ENCODE results near the gene TPRG1. TPM values are rescaled to one million over a fixed set of nuclear protein-coding genes. Genes with fewer than 3 reads are reported as not detected.

Gene TPRG1
- total and polyA plus RNA-seq, 2 of the 8 experiments (the other 6 are each of a cell fraction or from before 2014, with no cell fraction given), result 0.37 to 0.47 TPM

- no peak overlapping the region for H3K9ac ChIP-seq (replicated peaks in 1 of 4; ENCODE audit: extremely low read depth in 1 of 4, low read depth in 3 of 4, low read length in 3 of 4)
- H3K4me1 ChIP-seq (replicated peaks in 1 of 4; ENCODE audit: control insufficient read depth in 3 of 4, insufficient read depth in 4 of 4, low read length in 3 of 4), result peaks cover 0 to 5% (median 1%) of the 10 kb centered on the region in 4 experiments; a peak in 3 of 7 replicates
- H3K18ac ChIP-seq (ENCODE audit: extremely low read depth, low read length), result no peak overlapping the region
- H3K4me3 ChIP-seq (ENCODE audit: extremely low read depth in 1 of 4, insufficient read depth in 2 of 4, low read depth in 3 of 4, low read length in 4 of 4), result no peak overlapping the region
- H2BK20ac ChIP-seq (ENCODE audit: low read length), result no peak overlapping the region
- POLR2A ChIA-PET (ENCODE audit: partially characterized antibody), result no interaction called here
- no peak overlapping the region for H2BK15ac ChIP-seq (ENCODE audit: low read length)
- no peak overlapping the region for H3K14ac ChIP-seq (ENCODE audit: insufficient read length)
- H2BK120ac ChIP-seq (replicated peaks; ENCODE audit: low read depth, low read length), result no peak overlapping the region
- H3K56ac ChIP-seq (replicated peaks; ENCODE audit: insufficient read length, low read depth, low read length), result no peak overlapping the region
- H4K91ac ChIP-seq (replicated peaks; ENCODE audit: insufficient read length, low read length), result no peak overlapping the region
- no peak for TF ChIP-seq POLR2A (IDR thresholded peaks at IDR 0.05; ENCODE audit: control extremely low read depth in 1 of 2, low read depth in 2 of 2, low read length in 2 of 2)
- TF ChIP-seq RAD21 (IDR thresholded peaks at IDR 0.05 in 1 of 2, conservative IDR thresholded peaks at IDR 0.05 in 1 of 2; ENCODE audit: low read depth in 2 of 2, low read length in 2 of 2), result peak; percentile 79 to 80
- peak in 2 of 3 experiments; percentile 64 to 84; a peak in 3 of 4 replicates for TF ChIP-seq CTCF (IDR thresholded peaks at IDR 0.05; ENCODE audit: control extremely low read depth in 1 of 3, insufficient read depth in 1 of 3, low read depth in 1 of 3, low read length in 3 of 3)
- TF ChIP-seq KDM4A (IDR thresholded peaks at IDR 0.05; ENCODE audit: low read depth, low read length, severe bottlenecking), result no peak
- no peak for TF ChIP-seq POLR2AphosphoS5 (IDR thresholded peaks at IDR 0.05; ENCODE audit: low read depth, low read length)
- H2AK5ac ChIP-seq (ENCODE audit: low read depth, low read length), result no peak overlapping the region
- no peak overlapping the region for H4K8ac ChIP-seq (ENCODE audit: extremely low read depth, insufficient read depth, low read length)
- no peak overlapping the region for H3K27ac ChIP-seq (ENCODE audit: low read depth, low read length)
- H3K36me3 ChIP-seq (ENCODE audit: control insufficient read depth in 2 of 4, insufficient read depth in 4 of 4, low read length in 3 of 4), result peaks cover 0 to 4% (median 0%) of the 10 kb centered on the region in 4 experiments; a peak in 1 of 8 replicates
- H3K79me2 ChIP-seq (ENCODE audit: control insufficient read depth in 1 of 2, insufficient read depth in 2 of 2, low read length in 2 of 2), result no peaks in the 10 kb centered on the region
- CTCF ChIA-PET (ENCODE audit: partially characterized antibody), result interaction anchor here (0.6 to 4.3 kb wide), 25 partner anchors 9 to 1410 kb away, joined by 3 to 18 read pairs (median 4); no protein-coding TSS in a partner anchor
- H4K5ac ChIP-seq (ENCODE audit: insufficient read length, low read depth, low read length), result no peak overlapping the region
- peak overlapping the region; percentile 96 for H2AFZ ChIP-seq (ENCODE audit: low read length)
- H3K79me1 ChIP-seq (ENCODE audit: low read depth, low read length), result no peaks in the 10 kb centered on the region
- H3K23me2 ChIP-seq (ENCODE audit: low read depth, low read length), result no peaks in the 10 kb centered on the region
- WGBS, 2 experiments (ENCODE audit: extremely low coverage in 1 of 2, insufficient coverage in 1 of 2, insufficient read length in 1 of 2, insufficient replicate concordance in 2 of 2, low coverage in 1 of 2, low lambda C conversion rate in 2 of 2, missing lambda C conversion rate in 1 of 2), result 39% methylated on average over 6 of the region's 6 CpGs; no CpG with 5 or more reads in 1 of the 2 experiments
- DNase-seq (ENCODE audit: low read depth in 1 of 2, low spot score in 2 of 2) (peak; percentile 9 to 79), FAIRE-seq (peak; percentile 91)
- no peak overlapping the region for H3K4ac ChIP-seq (replicated peaks; ENCODE audit: insufficient read length, low read depth, low read length)
- no peak overlapping the region; the same call in 1 of the 2 replicates for H2BK12ac ChIP-seq (ENCODE audit: low read depth, low read length)
- H4K20me1 ChIP-seq (replicated peaks in 1 of 2; ENCODE audit: control insufficient read depth in 1 of 2, insufficient read depth in 2 of 2, low read length in 2 of 2), result no peaks in the 10 kb centered on the region
- H3K27me3 ChIP-seq (replicated peaks in 1 of 4; ENCODE audit: control insufficient read depth in 3 of 4, extremely low read depth in 1 of 4, insufficient read depth in 3 of 4, low read length in 3 of 4), result no peaks in the 10 kb centered on the region
- no peak overlapping the region for H3K4me2 ChIP-seq (ENCODE audit: insufficient read depth in 1 of 2, low read depth in 2 of 2, low read length in 2 of 2)
- peaks cover 13 to 15% of the 10 kb centered on the region in 2 experiments; a peak in 3 of 4 replicates for H3K9me3 ChIP-seq (ENCODE audit: insufficient read depth in 2 of 2, low read depth in 1 of 2, low read length in 1 of 2)
- H3K23ac ChIP-seq (ENCODE audit: insufficient read length), result no peak overlapping the region
- no peak overlapping the region for H2BK5ac ChIP-seq (ENCODE audit: low read depth, low read length)
Observed at GRCh38 chr3:189148081-189148507, 23.7 kb upstream of the TPRG1 start.

All from H1 (cell line).